ENCODE results near the gene GATB.

The GATB gene

GRCh38 chr4:151760712-151761661 is at the start of gene GATB:
Gene GATB, minus strand, starts transcription at chr4:151761007. Its CDS starts 25 bp downstream, at chr4:151760982.
- peak; percentile 96 for DNase-seq (ENCODE audit: low read depth)
- peak within 1 kb of the TSS; percentile 95 for H3K4me3 ChIP-seq (ENCODE audit: low read depth, low read length)
- TF ChIP-seq POLR2A (IDR thresholded peaks at IDR 0.05; ENCODE audit: extremely low read depth, insufficient read length) (peak; percentile 40), MYC (IDR thresholded peaks at IDR 0.05; ENCODE audit: low read depth, low read length) (peak; percentile 74), CTCF (IDR thresholded peaks at IDR 0.05; ENCODE audit: low read depth, low read length) (peak; percentile 31), MAX (IDR thresholded peaks at IDR 0.05; ENCODE audit: low read depth, low read length) (peak; percentile 34; the same call in 1 of the 2 replicates)

- no peak for TF ChIP-seq MYC (IDR thresholded peaks at IDR 0.05; ENCODE audit: low read depth, low read length)
- no peak for TF ChIP-seq POLR2A (IDR thresholded peaks at IDR 0.05; ENCODE audit: extremely low read depth, insufficient read length)
- TF ChIP-seq MAX (IDR thresholded peaks at IDR 0.05; ENCODE audit: low read depth, low read length) = no peak
- TF ChIP-seq CTCF (IDR thresholded peaks at IDR 0.05; ENCODE audit: low read depth, low read length) = no peak
- no peak overlapping the region for H3K4me3 ChIP-seq (ENCODE audit: low read depth, low read length)
- no peak for DNase-seq (ENCODE audit: low read depth)
Observed at GRCh38 chr4:151810476-151810875, 49.7 kb upstream of the GATB start.

- no peak for DNase-seq (ENCODE audit: low read depth)
- TF ChIP-seq MAX (IDR thresholded peaks at IDR 0.05; ENCODE audit: low read depth, low read length) (no peak), MYC (IDR thresholded peaks at IDR 0.05; ENCODE audit: low read depth, low read length) (no peak), CTCF (IDR thresholded peaks at IDR 0.05; ENCODE audit: low read depth, low read length) (no peak), POLR2A (IDR thresholded peaks at IDR 0.05; ENCODE audit: extremely low read depth, insufficient read length) (no peak)
Observed at GRCh38 chr4:151809716-151810115, 48.9 kb upstream of the GATB start.

GRCh38 chr4:151808542-151808941 is 47.7 kb upstream of the GATB start:
- TF ChIP-seq MYC (IDR thresholded peaks at IDR 0.05; ENCODE audit: low read depth, low read length) = no peak
- no peak for TF ChIP-seq CTCF (IDR thresholded peaks at IDR 0.05; ENCODE audit: low read depth, low read length)
- no peak for TF ChIP-seq POLR2A (IDR thresholded peaks at IDR 0.05; ENCODE audit: extremely low read depth, insufficient read length)
- TF ChIP-seq MAX (IDR thresholded peaks at IDR 0.05; ENCODE audit: low read depth, low read length) = no peak
- no peak for DNase-seq (ENCODE audit: low read depth)
- H3K4me3 ChIP-seq (ENCODE audit: low read depth, low read length) = no peak overlapping the region

More at GRCh38 chr4:151809716-151810115, 48.9 kb upstream of the GATB start:
- no peak overlapping the region for H3K4me3 ChIP-seq (ENCODE audit: low read depth, low read length)

GRCh38 chr4:151808120-151808529 is 47.3 kb upstream of the GATB start:
- no peak for DNase-seq (ENCODE audit: low read depth)
- no peak overlapping the region for H3K4me3 ChIP-seq (ENCODE audit: low read depth, low read length)
- TF ChIP-seq MAX (IDR thresholded peaks at IDR 0.05; ENCODE audit: low read depth, low read length) (no peak), CTCF (IDR thresholded peaks at IDR 0.05; ENCODE audit: low read depth, low read length) (no peak), POLR2A (IDR thresholded peaks at IDR 0.05; ENCODE audit: extremely low read depth, insufficient read length) (no peak), MYC (IDR thresholded peaks at IDR 0.05; ENCODE audit: low read depth, low read length) (no peak)

All from NB4 (cell line).